H1 (cell line): Measurements from ENCODE around the gene TECR. TPM values are rescaled to one million over a fixed set of nuclear protein-coding genes. Genes with fewer than 3 reads are reported as not detected.

Source experiments
- CHD7 ChIP-seq: fragments of 300-600 bp; sonication (generic); IDR thresholded peaks from 2 replicates; pipeline ENCODE4 v1.7.1; 2012; ENCODE audit warnings: low read length, moderate library complexity, mild to moderate bottlenecking, inconsistent platforms; ENCODE audit not compliant: insufficient replicate concordance
- CREB1 ChIP-seq: IDR thresholded peaks from 2 replicates; pipeline ENCODE4 v1.6.1; 2012; ENCODE audit warnings: inconsistent platforms
- NRF1 ChIP-seq: IDR thresholded peaks from 2 replicates; pipeline ENCODE4 v1.6.1; 2011; ENCODE audit warnings: mild to moderate bottlenecking, low read depth, low read length, improper control_type of control experiment
- PHF8 ChIP-seq: fragments of 200-600 bp; sonication (generic); conservative IDR thresholded peaks from 2 replicates; pipeline ENCODE4 v1.7.1; 2012; ENCODE audit warnings: low read depth, mild to moderate bottlenecking, inconsistent platforms, low read length, moderate library complexity
- RAD21 ChIP-seq, 2 experiments: IDR thresholded peaks in 1 of 2; conservative IDR thresholded peaks in 1 of 2; 2 replicates each; pipeline ENCODE4 v1.6.1; 2011; ENCODE audit warnings: low read depth in 2 of 2, low read length in 2 of 2, improper control_type of control experiment in 1 of 2, inconsistent platforms in 1 of 2, mild to moderate bottlenecking in 1 of 2, moderate library complexity in 1 of 2
- SAP30 ChIP-seq: fragments of 300-600 bp; sonication (generic); IDR thresholded peaks from 2 replicates; pipeline ENCODE4 v1.7.1; 2012; ENCODE audit warnings: low read length, moderate library complexity, mild to moderate bottlenecking, inconsistent platforms; ENCODE audit not compliant: insufficient read depth, insufficient replicate concordance
- SIN3A ChIP-seq, 2 experiments: IDR thresholded peaks in 1 of 2; conservative IDR thresholded peaks in 1 of 2; 2 replicates each; pipeline ENCODE4 v1.6.1; 2011 to 2012; ENCODE audit warnings: low read length in 2 of 2, improper control_type of control experiment in 1 of 2, low read depth in 1 of 2, mild to moderate bottlenecking in 1 of 2
- SRF ChIP-seq: IDR thresholded peaks from 2 replicates; pipeline ENCODE4 v1.6.1; 2011; ENCODE audit warnings: mild to moderate bottlenecking, low read depth, low read length, moderate library complexity
- SUZ12 ChIP-seq: fragments of 200-600 bp; sonication (generic); IDR thresholded peaks from 2 replicates; pipeline ENCODE4 v1.6.1; 2012; ENCODE audit warnings: mild to moderate bottlenecking, inconsistent platforms, low read length, moderate library complexity, mixed read lengths
- polyA plus RNA-seq, 7 experiments: library from polyadenylated mRNA; depleted of rRNA in 3 of 7; stranded (reverse) in 5 of 7; unstranded in 2 of 7; fragments of >200 nt in 5 of 7; fragments of 200-250 nt in 2 of 7; gene quantifications; 1 replicate in 5 of 7; 2 replicates in 1 of 7; 4 replicates in 1 of 7; pipeline versions ENCODE4 v1.2.1 to v1.2.3, GENCODE V29; 2011 to 2013; ENCODE audit warnings: missing spikeins in 2 of 7, mixed read lengths in 2 of 7
- total RNA-seq: library from RNA; stranded (reverse); fragmentation: NEBNext Ultra II Directional; extraction: Animal tissue kit (Norgen Biotek cat#: 25700); gene quantifications from 2 replicates; pipeline ENCODE4 v1.2.1, GENCODE V29; 2021

Gene TECR
- total and polyA plus RNA-seq, 2 of the 8 experiments (the other 6 are each of a cell fraction or from before 2014, with no cell fraction given): 172 to 405 TPM

- TF ChIP-seq SAP30 (no peak), PHF8 (no peak), SIN3A (conservative IDR thresholded peaks at IDR 0.05 in 1 of 2, IDR thresholded peaks at IDR 0.05 in 1 of 2; ENCODE audit: low read depth in 1 of 2, low read length in 2 of 2) (peak in 1 of 2 experiments; percentile 80; a peak in 2 of 4 replicates), SRF (no peak), CHD7 (no peak), RAD21 (IDR thresholded peaks at IDR 0.05 in 1 of 2, conservative IDR thresholded peaks at IDR 0.05 in 1 of 2; ENCODE audit: low read depth in 2 of 2, low read length in 2 of 2) (no peak), SUZ12 (no peak), NRF1 (no peak), CREB1 (peak; percentile 62)
Measured at GRCh38 chr19:14496029-14496833, 33.2 kb upstream of the TECR start, which contains the start of gene GIPC1 (continued).
